ENCODE data around the gene DMAC2.
"Not testable (repeated sequence)": the region's sequence is repeated elsewhere in the genome, so short reads cannot be mapped to it uniquely, and the experiment has no call there.

DMAC2 gene

GRCh38 chr19:41397086-41398049 is 42.3 kb downstream of the DMAC2 start, which contains the start of the genes BCKDHA and EXOSC5:
BCKDHA (plus strand) TSS chr19:41397818; CDS start chr19:41397828, 10 bp downstream.
EXOSC5 (minus strand) TSS chr19:41397359; CDS start chr19:41397328, 31 bp downstream.
- DNase-seq: peak; percentile 99

GRCh38 chr19:41395355-41395754 is 44.4 kb downstream of the DMAC2 start:
- DNase-seq: no peak

GRCh38 chr19:41392775-41393174 is 46.9 kb downstream of the DMAC2 start:
- DNase-seq: no peak

- DNase-seq: no peak
Observed at GRCh38 chr19:41391618-41392017, 48.1 kb downstream of the DMAC2 start.

- no peak for DNase-seq
Observed at GRCh38 chr19:41386442-41386841, 53.3 kb downstream of the DMAC2 start.

GRCh38 chr19:41384351-41384750 is 55.4 kb downstream of the DMAC2 start:
- DNase-seq: no peak

- DNase-seq: not testable (repeated sequence)
Observed at GRCh38 chr19:41381536-41381935, 58.2 kb downstream of the DMAC2 start.
